RWPE1 (cell line): ENCODE results near the gene GVQW3.

Experiments used
- CTCF ChIA-PET: fragments of 350-600 bp; sonication (Branson Sonifier 250); formaldehyde crosslinking; extraction: SDS; loops from one replicate; lab custom pipeline; 2021; lab: Yijun Ruan, JAX
- POLR2A ChIA-PET: fragments of 400-600 bp; formaldehyde crosslinking; extraction: SDS; loops from one replicate; lab custom pipeline; 2020; ENCODE audit warnings: antibody characterized with exemption; ENCODE audit not compliant: low non-redundant PET; lab: Yijun Ruan, JAX
- DNase-seq: peaks from one replicate; pipeline ENCODE4 v3.0.0; 2012; ENCODE audit warnings: low spot score
- H3K27ac ChIP-seq: fragments of 450-650 bp; 2 replicates; pipeline ENCODE4 v1.5.1; 2017
- CTCF ChIP-seq: fragments of 450-650 bp; conservative IDR thresholded peaks from 2 replicates; pipeline ENCODE4 v1.5.1; 2017; ENCODE audit warnings: low read depth, mild to moderate bottlenecking

The GVQW3 gene

GRCh38 chr11:76339221-76339620 is 41.9 kb upstream of the GVQW3 start:
- CTCF ChIA-PET, result interaction anchor here (0.6 kb wide), 1 partner anchor 9 kb away, joined by 4 read pairs; no protein-coding TSS in a partner anchor
- POLR2A ChIA-PET, result no interaction called here
- no peak overlapping the region for H3K27ac ChIP-seq
- TF ChIP-seq CTCF, result no peak
- DNase-seq, result no peak

- CTCF ChIA-PET, result interaction anchor here (0.7 kb wide), 1 partner anchor 8 kb away, joined by 4 read pairs; no protein-coding TSS in a partner anchor
Measured at GRCh38 chr11:76347466-76347865, 33.7 kb upstream of the GVQW3 start.

GRCh38 chr11:76348348-76348747 is 32.8 kb upstream of the GVQW3 start:
- no peak overlapping the region for H3K27ac ChIP-seq
- POLR2A ChIA-PET, result no interaction called here
- no peak for DNase-seq
- no peak for TF ChIP-seq CTCF
- CTCF ChIA-PET, result interaction anchor here (0.9 kb wide), 1 partner anchor 764 kb away, joined by 3 read pairs; no protein-coding TSS in a partner anchor

More at GRCh38 chr11:76347466-76347865, 33.7 kb upstream of the GVQW3 start:
- DNase-seq, result no peak
- POLR2A ChIA-PET, result no interaction called here
- H3K27ac ChIP-seq, result no peak overlapping the region
- TF ChIP-seq CTCF, result no peak

- no peak for DNase-seq
- POLR2A ChIA-PET, result no interaction called here
- TF ChIP-seq CTCF, result no peak
Measured at GRCh38 chr11:76355172-76355571, 26.0 kb upstream of the GVQW3 start.

GRCh38 chr11:76361374-76361773 is 19.7 kb upstream of the GVQW3 start:
- H3K27ac ChIP-seq, result no peak overlapping the region
- POLR2A ChIA-PET, result no interaction called here
- CTCF ChIA-PET, result no interaction called here
- DNase-seq, result no peak
- TF ChIP-seq CTCF, result no peak

More at GRCh38 chr11:76355172-76355571, 26.0 kb upstream of the GVQW3 start:
- no peak overlapping the region for H3K27ac ChIP-seq
- CTCF ChIA-PET, result no interaction called here

GRCh38 chr11:76361776-76362175 is 19.3 kb upstream of the GVQW3 start:
- no peak overlapping the region for H3K27ac ChIP-seq
- POLR2A ChIA-PET, result no interaction called here
- no peak for TF ChIP-seq CTCF
- CTCF ChIA-PET, result no interaction called here
- no peak for DNase-seq
